SK-N-MC (cell line): ENCODE results near the gene ZNF575.

Experiments used
- EZH2 ChIP-seq: fragments of 200-600 bp; sonication (generic); IDR thresholded peaks from one replicate; pipeline ENCODE4 v1.6.1; 2017; ENCODE audit warnings: antibody characterized with exemption
- POLR2AphosphoS5 ChIP-seq: IDR thresholded peaks from 2 replicates; pipeline ENCODE4 v1.6.1; 2012; ENCODE audit warnings: mild to moderate bottlenecking, low read depth, low read length, borderline replicate concordance

- TF ChIP-seq EZH2 = no peak
- no peak for TF ChIP-seq POLR2AphosphoS5
Measured at GRCh38 chr19:43534305-43534815, 1.4 kb downstream of the ZNF575 start.
